Small intestine (tissue), 7 donors: ENCODE measurements around the gene HCAR2. TPM values are rescaled to one million over a fixed set of nuclear protein-coding genes. Genes with fewer than 3 reads are reported as not detected.
"Not testable (repeated sequence)": the region's sequence is repeated elsewhere in the genome, so short reads cannot be mapped to it uniquely, and the experiment has no call there.

Experiments
- DNase-seq, 2 donors: peaks; one replicate each; pipeline versions ENCODE4 v3.0.0 to v3.0.0-alpha.2; 2013
- FAIRE-seq: peaks from 2 replicates; lab custom pipeline; 2012; peaks lifted over from hg19 to GRCh38; lab: Jason Lieb, UNC
- H3K27ac ChIP-seq, 3 donors: one replicate each; pipeline ENCODE4 v1.5.1; 2013; ENCODE audit warnings: low read length in 2 of 3, mild to moderate bottlenecking in 2 of 3, control low read depth in 1 of 3, inconsistent platforms in 1 of 3, low read depth in 1 of 3, moderate library complexity in 1 of 3
- H3K27me3 ChIP-seq, 3 donors: one replicate each; pipeline ENCODE4 v1.6.1; 2013; ENCODE audit warnings: low read length in 3 of 3, inconsistent platforms in 1 of 3; ENCODE audit not compliant: control insufficient read depth in 3 of 3, insufficient read depth in 3 of 3
- H3K36me3 ChIP-seq, 3 donors: one replicate each; pipeline ENCODE4 v1.6.1; 2013; ENCODE audit warnings: low read length in 3 of 3, inconsistent platforms in 1 of 3, low read depth in 1 of 3, mild to moderate bottlenecking in 1 of 3, moderate library complexity in 1 of 3; ENCODE audit not compliant: control insufficient read depth in 3 of 3, insufficient read depth in 2 of 3
- H3K4me1 ChIP-seq, 3 donors: one replicate each; pipeline ENCODE4 v1.6.1; 2013; ENCODE audit warnings: low read length in 2 of 3, inconsistent platforms in 1 of 3, low read depth in 1 of 3, mild to moderate bottlenecking in 1 of 3, moderate library complexity in 1 of 3; ENCODE audit not compliant: control insufficient read depth in 3 of 3, insufficient read depth in 2 of 3
- H3K4me3 ChIP-seq, 3 donors: one replicate each; pipeline ENCODE4 v1.5.1; 2013; ENCODE audit warnings: low read length in 3 of 3, control low read depth in 1 of 3, inconsistent platforms in 1 of 3, low read depth in 1 of 3, mild to moderate bottlenecking in 1 of 3, moderate library complexity in 1 of 3
- H3K9me3 ChIP-seq, 2 donors: one replicate each; pipeline ENCODE4 v1.6.1; 2013; ENCODE audit warnings: low read depth in 1 of 2, low read length in 1 of 2; ENCODE audit not compliant: control insufficient read depth in 2 of 2, insufficient read depth in 1 of 2
- WGBS, 3 donors: extraction: QIAGEN DNeasy Blood & Tissue Kit; methylation state at CpG; one replicate each; pipeline ENCODE4 v1.1.7; 2013; 5-methylcytosine and 5-hydroxymethylcytosine counted together
- polyA plus RNA-seq, 4 donors: library from polyadenylated mRNA; stranded (reverse) in 3 of 4; unstranded in 1 of 4; fragments of 200-250 nt in 3 of 4; fragments of 120-200 nt in 1 of 4; gene quantifications; one replicate each; pipeline versions ENCODE4 v1.2.1 to v1.2.3, GENCODE V29; 2013
- donor health status: healthy with polysubstance abuse.
- donor health status: control.
- donor health status: control.
- donor health status: Bipolar disorder and iron deficiency.
- donor health status: healthy.

The HCAR2 gene
- polyA plus RNA-seq, 4 donors = 0.52 to 1.8 TPM; not detected in 2

DNA sequence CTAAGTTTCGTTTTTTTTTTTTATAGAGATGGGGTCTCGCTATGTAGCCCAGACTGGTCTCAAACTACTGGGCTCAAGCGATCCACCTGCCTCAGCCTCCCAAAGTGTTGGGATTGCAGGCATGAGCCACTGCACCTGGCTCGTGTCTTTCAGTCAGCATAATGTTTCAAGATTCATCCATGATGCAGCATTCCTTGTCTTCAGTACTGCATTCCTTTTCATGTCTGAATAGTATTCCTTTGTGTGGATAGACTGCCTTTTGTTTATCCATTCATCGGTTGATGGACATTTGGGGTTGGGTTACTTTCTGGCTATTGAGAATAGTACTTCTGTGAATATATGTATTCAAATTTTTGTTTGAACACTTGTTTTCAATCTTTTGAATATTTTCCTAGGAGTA, 37.4 kb downstream of the HCAR2 start:
- 86 to 93% (median 86%) methylated on average over 5 of the region's 5 CpGs for WGBS, 3 donors
- DNase-seq (no peak), FAIRE-seq (no peak)
- Histone ChIP-seq H3K4me3 (no peak overlapping the region), H3K4me1 (no peaks in the 10 kb centered on the region), H3K9me3 (no peaks in the 10 kb centered on the region), H3K36me3 (no peaks in the 10 kb centered on the region), H3K27ac (no peak overlapping the region), H3K27me3 (no peaks in the 10 kb centered on the region)

DNA sequence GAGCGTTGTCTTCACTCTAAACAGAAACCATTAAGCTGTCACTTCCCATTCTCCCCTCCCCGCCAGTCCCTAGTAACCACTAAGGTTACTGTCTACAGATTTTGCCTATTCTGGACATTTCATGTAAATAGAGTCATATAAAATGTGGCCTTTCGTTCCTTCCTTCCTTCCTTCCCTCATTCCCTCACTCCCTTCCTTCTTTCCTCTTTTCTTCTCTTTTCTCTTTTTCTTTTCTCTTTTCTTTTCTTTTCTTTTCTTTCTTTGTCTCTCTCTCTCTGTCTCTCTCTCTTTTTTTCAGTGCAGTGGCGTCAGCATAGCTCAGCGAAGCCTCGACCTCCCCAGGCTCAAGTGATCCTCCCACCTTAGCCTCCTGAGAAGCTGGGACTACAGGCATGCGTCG, 37.8 kb downstream of the HCAR2 start:
- FAIRE-seq (no peak), DNase-seq (no peak)
- WGBS, 3 donors = 83 to 87% (median 86%) methylated on average over 8 of the region's 8 CpGs
- Histone ChIP-seq H3K9me3 (no peaks in the 10 kb centered on the region), H3K27ac (no peak overlapping the region), H3K4me3 (no peak overlapping the region), H3K36me3 (no peaks in the 10 kb centered on the region), H3K27me3 (no peaks in the 10 kb centered on the region), H3K4me1 (no peaks in the 10 kb centered on the region)

DNA sequence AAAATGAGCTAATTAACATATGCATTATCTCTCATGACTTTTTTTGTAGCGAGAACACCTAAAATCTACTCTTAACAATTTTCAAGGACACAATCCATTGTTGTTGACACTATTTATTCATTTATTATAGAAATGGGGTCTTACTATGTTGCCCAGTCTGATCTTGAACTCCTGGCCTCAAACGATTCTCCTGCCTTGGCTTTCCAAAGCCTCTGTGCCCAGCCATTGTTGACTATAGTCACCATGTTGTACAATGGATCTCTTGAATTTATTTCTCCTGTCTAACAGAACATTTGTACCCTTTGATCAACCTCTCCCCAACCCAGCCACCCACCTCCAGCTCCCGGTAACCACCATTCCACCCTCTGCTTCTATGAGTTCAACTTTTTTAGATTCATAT, 41.2 kb downstream of the HCAR2 start:
- Histone ChIP-seq H3K4me3 (no peak overlapping the region), H3K27ac (no peak overlapping the region), H3K27me3 (no peaks in the 10 kb centered on the region), H3K9me3 (no peaks in the 10 kb centered on the region), H3K4me1 (no peaks in the 10 kb centered on the region), H3K36me3 (no peaks in the 10 kb centered on the region)
- FAIRE-seq = no peak
- no peak for DNase-seq
- WGBS, 3 donors = 92 to 95% (median 94%) methylated on average over 3 of the region's 3 CpGs

DNA sequence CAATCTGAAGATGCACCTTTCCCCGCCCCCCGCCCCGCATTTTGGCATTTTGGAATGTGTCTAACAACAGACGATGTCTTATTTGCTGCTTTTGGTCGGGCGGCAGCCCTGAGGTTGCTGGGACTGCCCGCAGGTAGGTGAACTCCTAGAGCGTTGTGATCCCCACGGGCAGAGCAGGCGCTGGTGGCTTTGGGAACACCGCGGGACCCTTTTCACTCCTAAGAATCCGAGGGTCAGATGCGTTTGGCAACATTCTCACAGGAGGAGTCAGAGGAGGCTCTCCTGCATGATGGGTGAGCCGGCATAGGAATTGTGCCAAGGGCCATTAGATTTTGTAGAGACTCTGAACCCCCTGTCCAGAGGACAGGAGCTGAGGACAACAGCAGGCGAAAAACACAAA, 41.9 kb downstream of the HCAR2 start:
- no peaks in the 10 kb centered on the region for H3K27me3 ChIP-seq
- FAIRE-seq (no peak), DNase-seq (no peak)
- WGBS, 3 donors = 80 to 83% (median 81%) methylated on average over 16 of the region's 16 CpGs
- no peak overlapping the region for H3K4me3 ChIP-seq
- no peaks in the 10 kb centered on the region for H3K36me3 ChIP-seq
- H3K4me1 ChIP-seq = no peaks in the 10 kb centered on the region
- no peak overlapping the region for H3K27ac ChIP-seq
- no peaks in the 10 kb centered on the region for H3K9me3 ChIP-seq

DNA sequence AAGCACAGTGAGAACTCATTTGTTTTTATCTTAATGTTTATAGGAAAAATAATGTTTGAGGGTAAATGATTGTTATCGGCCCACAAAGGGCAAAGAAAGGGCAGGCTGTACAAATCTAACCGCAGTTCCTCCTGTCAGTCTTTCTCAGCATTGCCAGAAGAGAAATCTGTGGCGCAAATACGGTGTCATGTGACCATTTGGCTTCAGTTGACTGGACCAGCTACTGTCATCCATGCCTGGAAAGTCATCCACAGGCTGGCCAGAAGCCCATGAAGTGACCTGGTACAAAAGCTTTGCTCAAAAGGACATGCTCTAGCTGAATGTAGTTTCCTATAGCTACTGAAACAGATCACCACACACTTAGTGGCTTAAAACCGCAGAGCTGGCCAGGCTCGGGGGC, 43.6 kb downstream of the HCAR2 start:
- Histone ChIP-seq H3K9me3 (no peaks in the 10 kb centered on the region), H3K27me3 (no peaks in the 10 kb centered on the region), H3K36me3 (no peaks in the 10 kb centered on the region), H3K27ac (no peak overlapping the region), H3K4me3 (no peak overlapping the region), H3K4me1 (no peaks in the 10 kb centered on the region)
- FAIRE-seq (no peak), DNase-seq (no peak)
- WGBS, 3 donors = 73 to 86% (median 79%) methylated on average over 6 of the region's 6 CpGs

DNA sequence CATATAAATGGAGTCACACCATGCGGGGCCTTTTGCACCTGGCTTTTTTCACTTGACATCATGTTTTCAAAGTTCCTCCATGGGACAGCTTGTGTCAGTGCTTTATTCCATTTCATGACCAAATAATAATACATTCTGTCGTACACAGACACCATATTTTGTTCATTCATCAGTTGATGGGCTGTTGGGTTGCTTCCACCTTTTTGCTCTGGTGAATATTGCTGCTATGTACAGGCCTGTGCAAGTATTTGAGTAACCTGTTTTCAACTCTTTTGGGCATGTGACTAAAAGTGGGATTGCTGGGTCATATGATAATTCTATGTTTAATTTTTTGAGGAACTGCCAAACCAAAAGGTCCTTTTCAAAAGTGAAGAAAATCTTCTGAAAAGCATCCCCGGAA, 46.9 kb downstream of the HCAR2 start:
- 92 to 97% (median 96%) methylated on average over 3 of the region's 3 CpGs for WGBS, 3 donors
- no peaks in the 10 kb centered on the region for H3K9me3 ChIP-seq
- H3K36me3 ChIP-seq = no peaks in the 10 kb centered on the region
- FAIRE-seq (no peak), DNase-seq (no peak)
- H3K4me1 ChIP-seq = no peaks in the 10 kb centered on the region
- no peaks in the 10 kb centered on the region for H3K27me3 ChIP-seq
- no peak overlapping the region for H3K4me3 ChIP-seq
- H3K27ac ChIP-seq = no peak overlapping the region

DNA sequence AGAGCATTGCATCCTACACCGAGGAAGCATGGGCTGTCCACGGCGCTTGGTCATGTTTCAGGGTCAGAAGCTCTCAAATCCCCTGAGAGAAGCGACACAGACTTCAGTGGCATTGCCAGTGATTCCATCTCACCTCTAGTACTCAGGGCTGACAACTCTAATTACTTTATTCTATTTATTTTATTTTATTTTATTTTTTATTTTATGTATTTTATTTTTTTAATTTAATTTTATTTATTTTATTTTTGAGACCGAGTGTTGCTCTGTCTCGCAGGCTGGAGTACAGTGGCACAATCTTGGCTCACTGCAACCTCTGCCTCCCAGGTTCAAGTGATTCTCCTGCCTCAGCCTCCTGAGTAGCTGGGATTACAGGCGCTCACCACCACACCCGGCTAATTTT, 49.9 kb downstream of the HCAR2 start:
- H3K27me3 ChIP-seq, H3K4me1 ChIP-seq, FAIRE-seq, H3K9me3 ChIP-seq, H3K36me3 ChIP-seq, H3K27ac ChIP-seq, H3K4me3 ChIP-seq, DNase-seq: not testable (repeated sequence)
- WGBS, 3 donors = 93 to 95% (median 94%) methylated on average over 8 of the region's 8 CpGs

DNA sequence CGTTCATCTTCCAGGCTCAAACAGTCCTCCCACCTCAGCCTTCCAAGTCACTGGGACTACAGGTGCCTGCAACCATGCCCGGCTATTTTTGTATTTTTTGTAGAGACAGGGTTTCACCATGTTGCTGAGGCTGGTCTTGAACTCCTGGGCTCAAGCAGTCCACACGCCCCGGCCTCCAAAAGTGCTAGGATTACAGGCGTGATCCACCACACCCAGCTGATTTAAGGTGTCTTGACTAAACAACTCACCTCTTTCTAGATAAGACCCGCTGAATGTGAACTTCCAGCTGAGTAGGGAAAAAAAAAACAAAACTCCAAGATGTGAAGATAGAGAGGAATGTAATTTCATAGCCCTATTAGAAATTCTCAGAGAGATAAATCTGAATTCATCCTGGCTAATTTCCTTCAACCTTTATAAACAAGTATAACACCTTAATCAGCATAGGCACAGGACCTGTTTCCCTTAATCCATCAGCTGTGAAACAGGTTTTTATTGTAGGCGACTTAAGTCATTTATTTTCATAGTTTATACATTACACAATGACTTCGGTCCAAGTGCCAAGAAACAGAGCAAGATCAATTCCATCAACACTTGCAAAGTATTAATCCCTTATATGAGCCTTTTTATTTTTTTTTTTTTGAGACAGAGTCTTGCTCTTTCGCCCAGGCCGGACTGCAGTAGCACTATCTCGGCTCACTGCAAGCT, 51.5 kb downstream of the HCAR2 start:
- Histone ChIP-seq H3K9me3 (no peaks in the 10 kb centered on the region), H3K27ac (no peak overlapping the region), H3K4me3 (no peak overlapping the region), H3K36me3 (no peaks in the 10 kb centered on the region), H3K4me1 (no peaks in the 10 kb centered on the region), H3K27me3 (no peaks in the 10 kb centered on the region)
- DNase-seq (peak; percentile 8 to 40), FAIRE-seq (no peak)
- 22 to 64% (median 38%) methylated on average over 11 of the region's 11 CpGs for WGBS, 3 donors
